ENCODE data around the gene PODN. TPM values are rescaled to one million over a fixed set of nuclear protein-coding genes. Genes with fewer than 3 reads are reported as not detected.

The PODN gene
- total RNA-seq, 1 donor from 2014 or later: 0.53 TPM

- Histone ChIP-seq H3K27me3 (ENCODE audit: control insufficient read depth, insufficient read depth, low read length) (peaks cover 3% of the 10 kb centered on the region), H3K36me3 (ENCODE audit: control insufficient read depth, insufficient read depth, low read length) (no peaks in the 10 kb centered on the region), H3K4me3 (ENCODE audit: low read depth, low read length) (no peak overlapping the region)
- no peak for FAIRE-seq
- DNase-seq (ENCODE audit: low read depth): no peak
- no peak for TF ChIP-seq CTCF (IDR thresholded peaks at IDR 0.05; ENCODE audit: insufficient read depth, low read length, severe bottlenecking)
Measured at GRCh38 chr1:53122961-53123413, 61.0 kb downstream of the PODN start.

DNA sequence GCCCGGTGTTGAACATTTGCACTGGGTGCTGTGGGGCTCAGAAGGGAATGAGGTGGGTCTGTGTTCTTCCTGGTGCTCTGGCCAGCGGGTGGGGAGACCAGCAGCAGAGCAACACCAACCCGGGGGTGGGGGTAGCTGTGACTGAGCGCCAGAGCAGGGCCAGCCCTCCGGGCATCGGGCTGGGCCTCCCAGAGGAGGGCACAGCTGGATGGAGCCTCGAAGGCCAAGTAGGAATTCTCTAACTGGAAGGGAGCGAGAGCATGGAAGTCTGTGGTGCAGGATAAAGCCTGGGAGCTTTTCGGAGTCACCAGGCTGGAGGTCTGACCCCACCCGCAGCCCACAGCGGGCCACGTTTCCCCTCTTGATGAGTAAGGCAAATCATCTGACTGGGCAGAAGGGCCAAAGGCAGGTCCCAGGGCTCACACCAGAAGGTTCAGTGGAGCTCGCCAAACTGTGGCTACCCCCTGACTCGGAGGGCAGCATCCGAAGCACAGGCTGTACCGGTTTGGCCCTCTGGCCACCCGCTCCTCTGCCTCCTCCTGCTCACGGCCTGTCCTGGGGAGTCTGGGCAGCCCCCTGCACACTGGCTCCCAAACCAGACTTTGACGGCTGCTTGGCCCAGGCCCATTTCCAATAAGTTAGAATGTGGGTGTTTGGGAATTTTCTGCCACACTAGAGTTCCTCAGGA lies 61.6 kb downstream of the PODN start:
- DNase-seq (ENCODE audit: low read depth) (no peak), FAIRE-seq (no peak)
- Histone ChIP-seq H3K27me3 (ENCODE audit: control insufficient read depth, insufficient read depth, low read length) (peaks cover 3% of the 10 kb centered on the region), H3K4me3 (ENCODE audit: low read depth, low read length) (no peak overlapping the region), H3K36me3 (ENCODE audit: control insufficient read depth, insufficient read depth, low read length) (no peaks in the 10 kb centered on the region)
- no peak for TF ChIP-seq CTCF (IDR thresholded peaks at IDR 0.05; ENCODE audit: insufficient read depth, low read length, severe bottlenecking)

DNA sequence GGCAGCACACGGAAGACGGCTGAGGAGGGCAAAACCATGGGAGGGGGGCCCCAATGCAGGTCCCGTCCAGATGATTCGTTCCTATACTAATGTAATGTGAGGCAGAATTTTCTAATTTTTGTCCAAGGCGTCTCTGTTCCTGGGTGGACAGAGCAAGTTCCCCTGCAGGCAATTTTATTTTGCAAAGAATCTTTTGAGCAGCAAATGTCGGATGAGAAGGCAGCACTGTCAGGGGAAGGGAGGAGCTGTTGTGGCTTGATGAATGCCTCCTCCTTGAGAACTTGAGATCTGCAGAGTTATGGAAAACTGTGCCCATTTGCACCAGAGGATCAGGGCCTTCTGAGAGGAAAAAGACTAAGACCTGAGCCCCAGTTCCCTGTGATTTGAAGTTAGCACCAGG lies 63.1 kb downstream of the PODN start:
- Histone ChIP-seq H3K4me3 (ENCODE audit: low read depth, low read length) (no peak overlapping the region), H3K36me3 (ENCODE audit: control insufficient read depth, insufficient read depth, low read length) (no peaks in the 10 kb centered on the region), H3K27me3 (ENCODE audit: control insufficient read depth, insufficient read depth, low read length) (peaks cover 3% of the 10 kb centered on the region)
- FAIRE-seq (no peak), DNase-seq (ENCODE audit: low read depth) (no peak)
- TF ChIP-seq CTCF (IDR thresholded peaks at IDR 0.05; ENCODE audit: insufficient read depth, low read length, severe bottlenecking): no peak

GRCh38 chr1:53125623-53126360 lies 63.8 kb downstream of the PODN start:
- no peak for FAIRE-seq
- no peak for TF ChIP-seq CTCF (IDR thresholded peaks at IDR 0.05; ENCODE audit: insufficient read depth, low read length, severe bottlenecking)
- H3K4me3 ChIP-seq (ENCODE audit: low read depth, low read length): no peak overlapping the region
- no peaks in the 10 kb centered on the region for H3K36me3 ChIP-seq (ENCODE audit: control insufficient read depth, insufficient read depth, low read length)
- DNase-seq (ENCODE audit: low read depth): no peak
- H3K27me3 ChIP-seq (ENCODE audit: control insufficient read depth, insufficient read depth, low read length): peaks cover 3% of the 10 kb centered on the region

DNA sequence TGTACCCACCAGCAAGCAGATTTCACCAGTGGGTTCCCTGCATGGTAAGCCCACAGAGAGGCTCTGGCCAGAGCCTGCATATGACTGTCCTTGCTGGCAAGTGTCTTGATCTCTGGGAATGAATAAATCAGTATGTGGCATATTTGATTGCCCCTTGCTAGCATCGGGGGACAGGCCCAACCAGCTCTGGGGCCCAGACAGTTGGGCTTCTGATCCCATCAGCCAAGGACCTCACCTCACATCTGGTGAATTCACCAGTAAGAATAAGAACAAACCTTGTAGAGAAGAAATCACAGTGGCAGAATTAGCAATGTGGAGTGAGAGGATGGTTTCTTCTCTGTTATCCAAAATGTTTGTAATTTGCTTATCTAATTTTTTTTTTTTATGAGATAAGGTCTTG lies 64.5 kb downstream of the PODN start:
- FAIRE-seq: no peak
- H3K36me3 ChIP-seq (ENCODE audit: control insufficient read depth, insufficient read depth, low read length): no peaks in the 10 kb centered on the region
- peaks cover 3% of the 10 kb centered on the region for H3K27me3 ChIP-seq (ENCODE audit: control insufficient read depth, insufficient read depth, low read length)
- no peak for DNase-seq (ENCODE audit: low read depth)
- TF ChIP-seq CTCF (IDR thresholded peaks at IDR 0.05; ENCODE audit: insufficient read depth, low read length, severe bottlenecking): no peak
- no peak overlapping the region for H3K4me3 ChIP-seq (ENCODE audit: low read depth, low read length)
